Mucosa of descending colon (tissue), 3 donors: ENCODE results near the gene BAIAP2. TPM values are rescaled to one million over a fixed set of nuclear protein-coding genes. Genes with fewer than 3 reads are reported as not detected.
"Not testable (repeated sequence)": the region's sequence is repeated elsewhere in the genome, so short reads cannot be mapped to it uniquely, and the experiment has no call there.

Experiments
- ATAC-seq: fragments of 200-7000 bp; cut with Tn5 transposase; one replicate; pipeline ENCODE4 v1.9.1; 2020; ENCODE audit warnings: mild to moderate bottlenecking, moderate library complexity
- DNase-seq, 3 donors: peaks; one replicate each; pipeline ENCODE4 v3.0.0-alpha.2; 2020
- H3K36me3 ChIP-seq: fragments of 200-600 bp; one replicate; pipeline ENCODE4 v1.8.0; 2021; ENCODE audit warnings: low read depth, mild to moderate bottlenecking
- H3K4me1 ChIP-seq: fragments of 200-600 bp; one replicate; pipeline ENCODE4 v1.8.0; 2021; ENCODE audit warnings: low read depth, mild to moderate bottlenecking
- H3K4me3 ChIP-seq: fragments of 200-600 bp; one replicate; pipeline ENCODE4 v1.8.0; 2021; ENCODE audit warnings: mild to moderate bottlenecking
- H3K9me3 ChIP-seq: fragments of 200-600 bp; one replicate; pipeline ENCODE4 v1.8.0; 2021; ENCODE audit warnings: mild to moderate bottlenecking
- CTCF ChIP-seq: fragments of 200-600 bp; IDR thresholded peaks from one replicate; pipeline ENCODE4 v1.8.0; 2022; ENCODE audit warnings: antibody characterized with exemption, mild to moderate bottlenecking
- intact Hi-C, 2 donors: fragments of 100-400 bp; cut with DNase I in 1 of 2; cut with micrococcal nuclease in 1 of 2; formaldehyde crosslinking; loops; one replicate each; pipeline versions ENCODE4 v1.11.0 to v1.11.1; 2022; cut with DNase I, micrococcal nuclease
- total RNA-seq, 3 donors: library from RNA; stranded (reverse); fragmentation: NEBNext Ultra II Directional in 2 of 3; extraction: Animal tissue kit (Norgen Biotek cat#: 25700) in 2 of 3; gene quantifications; one replicate each; pipeline versions ENCODE4 v1.2.1 to v1.2.4, GENCODE V29; 2021 to 2023
- donor health status: DM: no; HTN: no; CAD: no; lungs with moderate emphysema.
- donor health status: DM: no; HTN: no; CAD: no.
- donor health status: DM: no; HTN: yes; CAD: no.

The BAIAP2 gene
- total RNA-seq, 3 donors from 2014 or later: 11.6 to 76.7 (median 19.4) TPM

- intact Hi-C loops: no loop called here
- Histone ChIP-seq H3K4me3 (no peak overlapping the region), H3K9me3 (peaks cover 4% of the 10 kb centered on the region), H3K4me1 (no peaks in the 10 kb centered on the region), H3K36me3 (no peaks in the 10 kb centered on the region)
- ATAC-seq (no peak), DNase-seq (no peak)
- no peak for TF ChIP-seq CTCF
These were observed 23.0 kb upstream of the BAIAP2 start for GRCh38 chr17:81011951-81012350.

- TF ChIP-seq CTCF: no peak
- intact Hi-C loops: no loop called here
- Histone ChIP-seq H3K36me3 (no peaks in the 10 kb centered on the region), H3K4me1 (no peaks in the 10 kb centered on the region), H3K9me3 (peaks cover 4% of the 10 kb centered on the region), H3K4me3 (no peak overlapping the region)
- DNase-seq (peak in 2 of 3 donors; percentile 19), ATAC-seq (no peak)
These were observed 22.1 kb upstream of the BAIAP2 start for GRCh38 chr17:81012574-81013447.

- H3K4me3 ChIP-seq: no peak overlapping the region
- peak in 2 of 3 donors; percentile 9 to 12 for DNase-seq
- intact Hi-C loops: no loop called here
- peaks cover 2% of the 10 kb centered on the region for H3K4me1 ChIP-seq
- peaks cover 4% of the 10 kb centered on the region for H3K9me3 ChIP-seq
- H3K36me3 ChIP-seq: no peaks in the 10 kb centered on the region
- no peak for ATAC-seq
- TF ChIP-seq CTCF: no peak
These were observed 21.3 kb upstream of the BAIAP2 start for GRCh38 chr17:81013642-81014041.

GRCh38 chr17:81015136-81015535 lies 19.8 kb upstream of the BAIAP2 start:
- ATAC-seq (no peak), DNase-seq (no peak)
- intact Hi-C loops: no loop called here
- Histone ChIP-seq H3K4me3 (no peak overlapping the region), H3K9me3 (peaks cover 4% of the 10 kb centered on the region), H3K36me3 (no peaks in the 10 kb centered on the region), H3K4me1 (peaks cover 3% of the 10 kb centered on the region)
- no peak for TF ChIP-seq CTCF

- intact Hi-C loops: no loop called here
- Histone ChIP-seq H3K4me3 (no peak overlapping the region), H3K36me3 (no peaks in the 10 kb centered on the region), H3K9me3 (no peaks in the 10 kb centered on the region), H3K4me1 (peaks cover 17% of the 10 kb centered on the region)
- no peak for TF ChIP-seq CTCF
- DNase-seq (no peak), ATAC-seq (no peak)
These were observed 18.4 kb upstream of the BAIAP2 start for GRCh38 chr17:81016575-81016974.

- H3K9me3 ChIP-seq, intact Hi-C loops, H3K36me3 ChIP-seq, ATAC-seq, H3K4me3 ChIP-seq: not testable (repeated sequence)
- H3K4me1 ChIP-seq: peaks cover 19% of the 10 kb centered on the region
- DNase-seq: peak in 1 of 3 donors; percentile 11
These were observed 17.6 kb upstream of the BAIAP2 start for GRCh38 chr17:81017330-81017729.
